ENCODE measurements around the gene HTR3D.
"Not testable (repeated sequence)": the region's sequence is repeated elsewhere in the genome, so short reads cannot be mapped to it uniquely, and the experiment has no call there.

Gene HTR3D

GRCh38 chr3:184004476-184004875 lies 27.1 kb upstream of the HTR3D start:
- Histone ChIP-seq H3K36me3 (ENCODE audit: control insufficient read depth, low read depth, low read length) (no peaks in the 10 kb centered on the region), H3K4me3 (ENCODE audit: low read length) (no peak overlapping the region), H3K27me3 (ENCODE audit: control insufficient read depth, insufficient read depth, low read length) (no peaks in the 10 kb centered on the region), H3K27ac (ENCODE audit: low read length) (no peak overlapping the region), H3K4me1 (ENCODE audit: control insufficient read depth, low read depth, low read length) (peaks cover 4% of the 10 kb centered on the region), H3K9me3 (ENCODE audit: control insufficient read depth, low read depth, low read length) (no peaks in the 10 kb centered on the region), H3K9ac (ENCODE audit: low read length) (no peak overlapping the region)

- Histone ChIP-seq H3K4me1 (ENCODE audit: control insufficient read depth, low read depth, low read length) (peaks cover 4% of the 10 kb centered on the region), H3K4me3 (ENCODE audit: low read length) (no peak overlapping the region), H3K9me3 (ENCODE audit: control insufficient read depth, low read depth, low read length) (no peaks in the 10 kb centered on the region), H3K36me3 (ENCODE audit: control insufficient read depth, low read depth, low read length) (peaks cover under 1% of the 10 kb centered on the region), H3K27ac (ENCODE audit: low read length) (no peak overlapping the region), H3K9ac (ENCODE audit: low read length) (no peak overlapping the region), H3K27me3 (ENCODE audit: control insufficient read depth, insufficient read depth, low read length) (no peaks in the 10 kb centered on the region)
Observed at GRCh38 chr3:184005941-184006507, 25.5 kb upstream of the HTR3D start.

- not testable (repeated sequence) for H3K27ac ChIP-seq (ENCODE audit: low read length); H3K36me3 ChIP-seq (ENCODE audit: control insufficient read depth, low read depth, low read length); H3K27me3 ChIP-seq (ENCODE audit: control insufficient read depth, insufficient read depth, low read length); H3K4me1 ChIP-seq (ENCODE audit: control insufficient read depth, low read depth, low read length); H3K9me3 ChIP-seq (ENCODE audit: control insufficient read depth, low read depth, low read length); H3K9ac ChIP-seq (ENCODE audit: low read length); H3K4me3 ChIP-seq (ENCODE audit: low read length)
Observed at GRCh38 chr3:184007143-184007813, 24.3 kb upstream of the HTR3D start.

- H3K4me1 ChIP-seq (ENCODE audit: control insufficient read depth, low read depth, low read length), result peaks cover 4% of the 10 kb centered on the region
- no peak overlapping the region for H3K9ac ChIP-seq (ENCODE audit: low read length)
- H3K9me3 ChIP-seq (ENCODE audit: control insufficient read depth, low read depth, low read length), result no peaks in the 10 kb centered on the region
- no peaks in the 10 kb centered on the region for H3K27me3 ChIP-seq (ENCODE audit: control insufficient read depth, insufficient read depth, low read length)
- H3K36me3 ChIP-seq (ENCODE audit: control insufficient read depth, low read depth, low read length), result peaks cover 6% of the 10 kb centered on the region
- no peak overlapping the region for H3K4me3 ChIP-seq (ENCODE audit: low read length)
- H3K27ac ChIP-seq (ENCODE audit: low read length), result no peak overlapping the region
Observed at GRCh38 chr3:184008161-184008560, 23.4 kb upstream of the HTR3D start.

- no peak overlapping the region for H3K4me3 ChIP-seq (ENCODE audit: low read length)
- no peak overlapping the region for H3K27ac ChIP-seq (ENCODE audit: low read length)
- peaks cover 6% of the 10 kb centered on the region for H3K36me3 ChIP-seq (ENCODE audit: control insufficient read depth, low read depth, low read length)
- no peaks in the 10 kb centered on the region for H3K9me3 ChIP-seq (ENCODE audit: control insufficient read depth, low read depth, low read length)
- H3K9ac ChIP-seq (ENCODE audit: low read length), result no peak overlapping the region
- no peaks in the 10 kb centered on the region for H3K27me3 ChIP-seq (ENCODE audit: control insufficient read depth, insufficient read depth, low read length)
- H3K4me1 ChIP-seq (ENCODE audit: control insufficient read depth, low read depth, low read length), result peaks cover 2% of the 10 kb centered on the region
Observed at GRCh38 chr3:184011230-184011876, 20.2 kb upstream of the HTR3D start.

GRCh38 chr3:184011937-184012889 lies 19.3 kb upstream of the HTR3D start:
- no peaks in the 10 kb centered on the region for H3K27me3 ChIP-seq (ENCODE audit: control insufficient read depth, insufficient read depth, low read length)
- H3K4me1 ChIP-seq (ENCODE audit: control insufficient read depth, low read depth, low read length), result peaks cover 4% of the 10 kb centered on the region
- H3K36me3 ChIP-seq (ENCODE audit: control insufficient read depth, low read depth, low read length), result peaks cover 6% of the 10 kb centered on the region
- no peak overlapping the region for H3K9ac ChIP-seq (ENCODE audit: low read length)
- H3K27ac ChIP-seq (ENCODE audit: low read length), result no peak overlapping the region
- H3K4me3 ChIP-seq (ENCODE audit: low read length), result no peak overlapping the region
- no peaks in the 10 kb centered on the region for H3K9me3 ChIP-seq (ENCODE audit: control insufficient read depth, low read depth, low read length)

- Histone ChIP-seq H3K36me3 (ENCODE audit: control insufficient read depth, low read depth, low read length) (peaks cover 6% of the 10 kb centered on the region), H3K27me3 (ENCODE audit: control insufficient read depth, insufficient read depth, low read length) (no peaks in the 10 kb centered on the region), H3K9ac (ENCODE audit: low read length) (no peak overlapping the region), H3K4me1 (ENCODE audit: control insufficient read depth, low read depth, low read length) (peaks cover 4% of the 10 kb centered on the region), H3K9me3 (ENCODE audit: control insufficient read depth, low read depth, low read length) (no peaks in the 10 kb centered on the region), H3K27ac (ENCODE audit: low read length) (no peak overlapping the region), H3K4me3 (ENCODE audit: low read length) (no peak overlapping the region)
Observed at GRCh38 chr3:184015381-184016019, 16.0 kb upstream of the HTR3D start.

GRCh38 chr3:184016169-184016570 lies 15.4 kb upstream of the HTR3D start:
- Histone ChIP-seq H3K27ac (ENCODE audit: low read length) (no peak overlapping the region), H3K9ac (ENCODE audit: low read length) (no peak overlapping the region)

GRCh38 chr3:184016811-184017671 lies 14.5 kb upstream of the HTR3D start:
- no peaks in the 10 kb centered on the region for H3K36me3 ChIP-seq (ENCODE audit: control insufficient read depth, low read depth, low read length)
- no peaks in the 10 kb centered on the region for H3K9me3 ChIP-seq (ENCODE audit: control insufficient read depth, low read depth, low read length)
- peaks cover 4% of the 10 kb centered on the region for H3K4me1 ChIP-seq (ENCODE audit: control insufficient read depth, low read depth, low read length)
- H3K27me3 ChIP-seq (ENCODE audit: control insufficient read depth, insufficient read depth, low read length), result no peaks in the 10 kb centered on the region
- peak overlapping the region; percentile 70 for H3K27ac ChIP-seq (ENCODE audit: low read length)
- peak overlapping the region; percentile 94 for H3K4me3 ChIP-seq (ENCODE audit: low read length)
- peak overlapping the region; percentile 84 for H3K9ac ChIP-seq (ENCODE audit: low read length)

More at GRCh38 chr3:184016169-184016570, 15.4 kb upstream of the HTR3D start:
- peaks cover 5% of the 10 kb centered on the region for H3K36me3 ChIP-seq (ENCODE audit: control insufficient read depth, low read depth, low read length)
- H3K4me3 ChIP-seq (ENCODE audit: low read length), result no peak overlapping the region
- peaks cover 4% of the 10 kb centered on the region for H3K4me1 ChIP-seq (ENCODE audit: control insufficient read depth, low read depth, low read length)
- H3K27me3 ChIP-seq (ENCODE audit: control insufficient read depth, insufficient read depth, low read length), result no peaks in the 10 kb centered on the region
- H3K9me3 ChIP-seq (ENCODE audit: control insufficient read depth, low read depth, low read length), result no peaks in the 10 kb centered on the region

GRCh38 chr3:184017672-184018423 lies 13.7 kb upstream of the HTR3D start, which contains the start of gene ABCC5:
TSS of gene ABCC5 (minus strand) at chr3:184017884. CDS start at chr3:184014392, 3,492 bp downstream.
- Histone ChIP-seq H3K27ac (ENCODE audit: low read length) (peak within 1 kb of the TSS; percentile 70), H3K9ac (ENCODE audit: low read length) (peak within 1 kb of the TSS; percentile 84), H3K4me3 (ENCODE audit: low read length) (peak within 1 kb of the TSS; percentile 94), H3K4me1 (ENCODE audit: control insufficient read depth, low read depth, low read length) (peaks cover 4% of the 10 kb centered on the region), H3K27me3 (ENCODE audit: control insufficient read depth, insufficient read depth, low read length) (no peaks in the 10 kb centered on the region), H3K36me3 (ENCODE audit: control insufficient read depth, low read depth, low read length) (no peaks in the 10 kb centered on the region), H3K9me3 (ENCODE audit: control insufficient read depth, low read depth, low read length) (no peaks in the 10 kb centered on the region)

Data from iPS-18a (cell line).